Stimulated activated naive B cell treated with anti-CD40 and anti-IgM and Interleukin-4, amounts not matched to agents 10 μg/mL and 1 μg/mL and 100 μg/mL, for 72 hours (primary cell): ENCODE data around the gene RPL10.
"Not testable (repeated sequence)": the region's sequence is repeated elsewhere in the genome, so short reads cannot be mapped to it uniquely, and the experiment has no call there.

ENCODE experiments used
- ATAC-seq, 2 donors: fragments of 150-1000 bp; cut with Tn5 transposase; replicated peaks; 2 replicates each; pipeline ENCODE4 v1.10.0; 2021; ENCODE audit warnings: moderate library complexity in 1 of 2
- DNase-seq: peaks from one replicate; pipeline ENCODE4 v3.0.0; 2021
- H3K27ac Mint-ChIP-seq: one replicate; pipeline ENCODE4 v1.8.0; 2022; ENCODE audit warnings: mild to moderate bottlenecking, mixed read lengths
- H3K27me3 Mint-ChIP-seq, 2 donors: one replicate each; pipeline ENCODE4 v1.8.0; 2022; ENCODE audit warnings: mixed read lengths in 2 of 2
- H3K36me3 Mint-ChIP-seq, 2 donors: one replicate each; pipeline ENCODE4 v1.8.0; 2022; ENCODE audit warnings: mixed read lengths in 2 of 2, mild to moderate bottlenecking in 1 of 2
- H3K4me1 Mint-ChIP-seq, 2 donors: one replicate each; pipeline ENCODE4 v1.8.0; 2022; ENCODE audit warnings: mixed read lengths in 2 of 2, mild to moderate bottlenecking in 1 of 2
- H3K4me3 Mint-ChIP-seq, 2 donors: one replicate each; pipeline ENCODE4 v1.8.0; 2022; ENCODE audit warnings: mild to moderate bottlenecking in 2 of 2, mixed read lengths in 2 of 2, moderate library complexity in 1 of 2
- H3K9me3 Mint-ChIP-seq, 2 donors: one replicate each; pipeline ENCODE4 v1.8.0; 2022; ENCODE audit warnings: mixed read lengths in 2 of 2, mild to moderate bottlenecking in 1 of 2

Gene RPL10

DNA sequence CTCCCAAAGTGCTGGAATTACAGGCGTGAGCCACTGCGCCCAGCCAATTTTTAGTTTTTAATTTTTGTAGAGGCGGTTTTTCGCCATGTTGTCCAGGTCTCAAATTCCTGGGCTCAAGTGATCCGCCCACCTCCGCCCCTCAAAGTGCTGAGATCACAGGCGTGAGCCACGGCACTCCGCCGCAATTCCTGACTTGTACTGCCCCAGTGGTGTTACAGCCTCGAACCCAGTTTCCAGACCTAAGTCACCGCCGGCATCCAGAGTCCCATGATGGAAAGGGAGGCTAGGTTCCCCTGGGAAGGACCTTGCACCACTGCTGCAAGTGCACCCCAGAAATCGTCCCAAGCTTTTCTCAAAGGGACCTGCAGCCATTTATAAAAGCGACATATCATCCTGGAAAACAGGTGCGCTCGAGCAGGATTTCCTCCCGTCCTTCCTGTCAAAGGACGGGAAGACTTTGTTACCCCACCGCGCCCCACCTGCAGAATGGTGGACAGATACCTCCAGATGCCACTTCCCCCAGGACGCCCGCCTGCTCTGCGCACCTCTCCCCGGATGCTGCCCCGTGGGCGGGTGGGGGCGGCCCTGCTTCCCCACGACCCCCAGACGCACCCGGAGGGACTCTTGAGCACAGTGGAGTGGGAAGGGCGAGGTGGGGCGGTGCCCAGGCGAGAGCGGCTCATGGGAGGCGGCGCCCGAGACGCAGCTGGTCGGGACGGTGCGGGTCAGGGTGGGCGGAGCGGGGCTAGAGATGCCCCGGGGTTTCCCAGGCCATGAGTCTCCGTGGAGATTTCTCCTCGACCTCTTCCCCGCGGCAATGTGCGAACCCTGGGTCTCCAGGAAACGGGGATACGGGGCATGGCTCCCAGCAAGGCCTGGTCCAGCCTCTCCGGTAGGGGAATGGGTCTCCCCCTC is 947 bp upstream of the RPL10 start:
- Mint-ChIP-seq H3K36me3 (peaks cover 28 to 33% of the 10 kb centered on the region in 2 donors), H3K27me3 (no peaks in the 10 kb centered on the region), H3K4me1 (peaks cover 11 to 16% of the 10 kb centered on the region in 2 donors), H3K27ac (peak overlapping the region; percentile 98), H3K9me3 (no peaks in the 10 kb centered on the region), H3K4me3 (peak overlapping the region; percentile 93 to 95)
- DNase-seq (peak; percentile 70), ATAC-seq (peak; percentile 71 to 76)

DNA sequence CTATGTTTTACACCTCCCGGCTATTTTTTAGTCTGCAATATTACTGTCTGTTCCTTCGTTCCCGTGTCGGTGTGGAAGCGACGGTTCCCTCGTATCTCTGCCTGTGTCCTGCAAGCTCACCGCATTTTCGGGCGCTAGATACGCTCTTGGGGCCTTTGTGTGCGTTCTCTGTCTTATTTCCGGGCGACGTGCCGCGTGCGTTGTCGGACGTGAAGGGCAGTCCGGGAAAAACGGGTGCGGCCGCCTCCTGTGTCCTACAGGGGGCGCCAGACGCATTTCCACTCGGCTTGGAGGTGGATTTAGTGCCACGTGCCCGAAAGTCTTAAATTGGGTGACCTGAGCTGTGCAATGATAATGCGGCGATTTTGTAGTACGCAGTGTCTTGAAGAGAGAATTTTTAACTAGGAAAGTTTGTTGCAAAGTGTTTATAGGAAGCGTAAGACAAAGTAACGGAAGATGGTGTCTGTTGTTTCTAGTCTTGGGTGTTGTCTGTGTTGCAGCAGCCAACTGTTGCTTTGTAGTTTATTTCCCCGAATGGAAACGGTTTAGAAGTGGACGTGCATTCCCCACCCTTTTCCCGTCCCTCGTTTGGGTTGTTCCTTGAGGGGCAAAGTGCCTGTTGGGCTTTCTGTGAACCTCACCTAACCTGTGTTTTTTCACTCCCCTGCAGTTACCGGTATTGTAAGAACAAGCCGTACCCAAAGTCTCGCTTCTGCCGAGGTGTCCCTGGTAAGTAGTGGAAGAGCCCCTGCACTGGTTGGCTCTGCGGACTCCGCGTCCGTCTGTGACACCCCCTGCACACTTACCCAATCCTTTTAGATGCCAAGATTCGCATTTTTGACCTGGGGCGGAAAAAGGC is 720 bp downstream of the RPL10 start:
- H3K36me3 Mint-ChIP-seq = peaks cover 36 to 37% of the 10 kb centered on the region in 2 donors
- ATAC-seq (peak; percentile 20 to 48), DNase-seq (peak; percentile 75)
- peak overlapping the region; percentile 98 for H3K27ac Mint-ChIP-seq
- H3K4me3 Mint-ChIP-seq = peak overlapping the region; percentile 93 to 95
- peaks cover 11 to 19% of the 10 kb centered on the region in 2 donors for H3K4me1 Mint-ChIP-seq
- no peaks in the 10 kb centered on the region for H3K27me3 Mint-ChIP-seq
- no peaks in the 10 kb centered on the region for H3K9me3 Mint-ChIP-seq

DNA sequence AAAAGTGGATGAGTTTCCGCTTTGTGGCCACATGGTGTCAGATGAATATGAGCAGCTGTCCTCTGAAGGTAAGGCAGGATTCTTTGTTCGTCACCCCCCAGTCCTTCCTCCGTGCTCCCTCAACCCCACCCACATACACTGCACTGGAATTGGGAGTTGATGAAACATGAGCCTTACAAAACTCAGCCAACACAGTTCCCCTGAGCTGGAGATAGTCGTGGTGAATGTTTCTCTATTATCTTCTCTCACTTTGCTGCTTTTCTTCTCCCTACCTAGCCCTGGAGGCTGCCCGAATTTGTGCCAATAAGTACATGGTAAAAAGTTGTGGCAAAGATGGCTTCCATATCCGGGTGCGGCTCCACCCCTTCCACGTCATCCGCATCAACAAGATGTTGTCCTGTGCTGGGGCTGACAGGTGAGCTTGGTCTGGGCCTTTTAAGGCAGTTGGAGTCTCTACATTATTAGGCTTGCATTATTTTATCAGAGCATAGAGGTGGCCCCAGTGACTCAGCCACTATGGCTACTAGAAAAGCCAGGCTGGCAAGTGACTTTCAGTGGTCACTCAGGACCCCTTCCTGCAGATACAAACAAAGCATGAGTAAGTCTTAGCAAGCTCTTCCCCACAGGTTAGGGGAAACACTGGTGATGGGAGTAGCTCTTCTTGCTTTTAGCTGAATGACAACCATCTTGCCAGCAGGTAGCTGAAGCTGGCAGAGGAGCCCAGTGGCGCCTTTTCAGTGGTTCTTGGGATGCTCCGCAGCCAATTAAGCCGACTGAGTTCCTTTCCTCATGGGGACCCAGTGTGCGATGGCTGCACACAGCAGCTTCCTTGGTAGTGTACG is 1.6 kb downstream of the RPL10 start:
- DNase-seq (no peak), ATAC-seq (no peak)
- Mint-ChIP-seq H3K27ac (peak overlapping the region; percentile 98), H3K9me3 (no peaks in the 10 kb centered on the region), H3K36me3 (peaks cover 36 to 38% of the 10 kb centered on the region in 2 donors), H3K27me3 (no peaks in the 10 kb centered on the region), H3K4me3 (peak overlapping the region; percentile 93 to 95), H3K4me1 (peaks cover 16 to 22% of the 10 kb centered on the region in 2 donors)

DNA sequence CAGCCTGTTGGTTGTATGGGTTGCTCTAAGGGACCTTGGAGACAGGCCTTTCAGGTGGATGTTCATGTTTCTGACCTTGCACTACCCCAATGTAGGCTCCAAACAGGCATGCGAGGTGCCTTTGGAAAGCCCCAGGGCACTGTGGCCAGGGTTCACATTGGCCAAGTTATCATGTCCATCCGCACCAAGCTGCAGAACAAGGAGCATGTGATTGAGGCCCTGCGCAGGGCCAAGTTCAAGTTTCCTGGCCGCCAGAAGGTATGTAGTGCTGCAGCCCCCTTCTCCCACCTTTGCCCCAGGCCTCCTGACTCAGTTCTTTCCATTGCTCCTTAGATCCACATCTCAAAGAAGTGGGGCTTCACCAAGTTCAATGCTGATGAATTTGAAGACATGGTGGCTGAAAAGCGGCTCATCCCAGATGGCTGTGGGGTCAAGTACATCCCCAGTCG is 2.2 kb downstream of the RPL10 start:
- peaks cover 23 to 24% of the 10 kb centered on the region in 2 donors for H3K4me1 Mint-ChIP-seq
- not testable (repeated sequence) for DNase-seq, ATAC-seq, H3K27me3 Mint-ChIP-seq, H3K9me3 Mint-ChIP-seq
- H3K36me3 Mint-ChIP-seq = peaks cover 36 to 38% of the 10 kb centered on the region in 2 donors
- H3K27ac Mint-ChIP-seq = peak overlapping the region; percentile 98
- peak overlapping the region; percentile 93 to 95 for H3K4me3 Mint-ChIP-seq

DNA sequence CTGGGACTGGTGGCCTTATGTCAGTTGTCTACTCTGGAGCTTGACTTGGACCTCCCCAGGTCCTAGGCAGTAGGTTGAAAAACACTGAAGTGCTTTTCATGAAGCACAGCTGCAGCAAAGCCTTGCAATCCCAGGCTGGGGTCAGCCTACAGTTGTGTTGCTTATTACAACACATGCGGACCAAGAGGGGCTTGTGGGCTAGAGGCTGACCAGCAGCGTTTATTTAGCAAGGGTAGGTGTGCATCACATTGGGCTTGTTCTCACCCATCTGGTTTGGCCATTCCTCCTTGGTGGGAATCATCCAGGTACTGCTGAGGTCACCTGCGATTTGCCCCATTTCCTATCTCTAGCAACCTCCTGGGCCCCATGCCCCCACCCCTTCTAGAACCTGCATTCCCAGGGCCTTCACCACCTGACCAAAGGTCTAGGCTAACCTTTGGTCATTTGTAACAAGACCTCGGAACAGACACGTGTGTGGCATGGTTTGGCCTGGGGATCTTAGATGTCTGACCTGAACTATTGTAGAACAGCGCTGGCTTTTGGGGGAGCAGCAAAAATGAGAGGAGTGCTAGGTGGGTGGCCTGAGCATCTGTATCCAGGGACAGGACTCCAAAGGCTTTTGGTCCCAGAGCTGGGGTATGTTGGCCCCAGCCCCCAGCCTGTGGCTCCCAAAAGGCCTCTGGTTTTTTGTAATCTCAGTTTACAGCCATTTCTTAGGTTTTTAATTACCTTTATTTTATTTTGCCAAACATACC is 3.0 kb downstream of the RPL10 start:
- peaks cover 24% of the 10 kb centered on the region in 2 donors for H3K4me1 Mint-ChIP-seq
- no peaks in the 10 kb centered on the region for H3K9me3 Mint-ChIP-seq
- H3K27me3 Mint-ChIP-seq = no peaks in the 10 kb centered on the region
- peaks cover 36 to 38% of the 10 kb centered on the region in 2 donors for H3K36me3 Mint-ChIP-seq
- ATAC-seq (peak in 1 of 2 donors; percentile 2), DNase-seq (no peak)
- peak overlapping the region; percentile 39 to 58 for H3K4me3 Mint-ChIP-seq
- H3K27ac Mint-ChIP-seq = peak overlapping the region; percentile 98

DNA sequence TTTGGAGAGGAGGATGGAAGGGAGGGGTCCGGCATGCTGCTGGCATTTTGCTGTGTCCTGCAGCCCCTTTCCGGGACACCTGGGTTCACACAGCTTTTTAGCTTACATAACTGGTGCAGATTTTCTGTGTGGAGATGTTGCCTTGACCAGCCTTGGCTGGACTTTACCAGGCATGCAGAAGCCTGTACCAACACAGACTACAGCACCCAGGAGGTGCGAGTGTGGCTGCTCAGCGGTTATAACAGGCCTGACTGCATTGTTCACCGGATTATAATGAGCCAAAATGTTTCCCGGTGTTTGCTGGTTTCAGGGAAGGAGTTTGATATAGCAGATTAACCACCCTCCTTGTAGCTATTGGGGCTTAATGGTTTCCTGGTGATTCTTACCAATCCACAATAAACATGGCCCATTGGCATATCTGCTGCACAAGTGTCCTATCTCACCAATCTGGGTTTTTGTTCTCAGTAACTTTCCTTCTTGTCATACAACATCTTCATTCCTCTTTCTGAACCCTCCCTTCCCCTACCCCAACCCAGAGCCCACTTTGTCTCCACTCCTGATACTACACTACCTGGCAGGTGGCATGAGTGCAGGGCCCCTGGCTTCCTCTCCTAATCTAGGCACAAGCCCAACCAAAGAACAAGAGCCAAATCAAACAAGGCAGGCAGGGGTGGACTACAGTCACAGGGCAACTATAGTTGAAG is 3.9 kb downstream of the RPL10 start:
- ATAC-seq (no peak), DNase-seq (no peak)
- peaks cover 36 to 40% of the 10 kb centered on the region in 2 donors for H3K36me3 Mint-ChIP-seq
- H3K9me3 Mint-ChIP-seq = no peaks in the 10 kb centered on the region
- no peaks in the 10 kb centered on the region for H3K27me3 Mint-ChIP-seq
- peaks cover 21 to 23% of the 10 kb centered on the region in 2 donors for H3K4me1 Mint-ChIP-seq
- peak overlapping the region in 1 of 2 donors; percentile 3 for H3K4me3 Mint-ChIP-seq
- H3K27ac Mint-ChIP-seq = peak overlapping the region; percentile 98

DNA sequence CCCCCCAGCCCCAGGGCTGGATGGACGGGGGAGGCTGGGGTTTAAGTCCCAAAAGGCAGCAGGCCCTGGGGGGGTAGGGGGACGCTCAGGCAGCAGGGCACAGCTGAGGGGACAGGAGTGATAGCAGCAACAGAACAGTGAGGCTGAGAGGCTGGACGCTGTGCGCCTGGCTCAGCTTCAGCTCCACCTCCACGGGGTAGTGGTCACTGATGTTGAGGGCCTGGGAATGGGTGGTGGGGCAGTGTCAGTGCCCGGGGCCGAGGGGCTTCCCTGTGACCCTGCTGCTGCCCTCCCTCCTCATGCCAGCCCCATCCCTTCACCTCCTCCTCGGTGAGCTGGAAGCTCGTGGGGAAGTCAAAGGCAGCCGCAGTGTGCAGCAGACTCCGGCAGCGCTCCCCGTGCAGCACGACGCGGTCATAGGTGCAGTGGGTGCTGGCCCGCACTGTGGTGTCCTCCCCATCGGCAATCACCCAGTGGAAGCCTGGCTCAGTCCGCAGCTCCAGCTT is 4.5 kb downstream of the RPL10 start:
- Mint-ChIP-seq H3K4me1 (peaks cover 19 to 23% of the 10 kb centered on the region in 2 donors), H3K36me3 (peaks cover 36 to 40% of the 10 kb centered on the region in 2 donors), H3K4me3 (peak overlapping the region in 1 of 2 donors; percentile 3), H3K9me3 (no peaks in the 10 kb centered on the region), H3K27me3 (no peaks in the 10 kb centered on the region), H3K27ac (peak overlapping the region; percentile 70)
- ATAC-seq (no peak), DNase-seq (no peak)

DNA sequence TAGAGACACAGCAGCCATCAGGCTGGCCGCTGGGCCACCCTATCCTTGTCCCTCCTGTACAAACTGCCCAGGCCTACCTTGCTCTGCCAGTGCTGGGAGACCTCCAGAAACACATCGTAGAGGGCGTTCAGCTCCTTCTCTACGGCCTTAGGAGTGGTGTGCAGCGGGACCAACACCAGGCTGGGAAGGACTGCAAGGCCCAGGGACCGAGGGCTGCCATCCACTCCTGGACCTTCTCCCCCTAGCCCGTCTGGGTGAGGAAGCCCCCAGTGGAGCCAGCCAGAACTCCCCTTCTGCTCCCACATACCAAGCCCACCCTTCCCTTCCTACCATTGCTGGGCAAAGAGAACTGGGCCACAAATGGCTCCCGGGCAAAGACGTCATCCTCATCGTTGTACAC is 5.0 kb downstream of the RPL10 start:
- Mint-ChIP-seq H3K4me3 (no peak overlapping the region), H3K9me3 (no peaks in the 10 kb centered on the region), H3K27ac (peak overlapping the region; percentile 60), H3K4me1 (peaks cover 20 to 21% of the 10 kb centered on the region in 2 donors), H3K27me3 (no peaks in the 10 kb centered on the region), H3K36me3 (peaks cover 31 to 36% of the 10 kb centered on the region in 2 donors)
- ATAC-seq (no peak), DNase-seq (no peak)

DNA sequence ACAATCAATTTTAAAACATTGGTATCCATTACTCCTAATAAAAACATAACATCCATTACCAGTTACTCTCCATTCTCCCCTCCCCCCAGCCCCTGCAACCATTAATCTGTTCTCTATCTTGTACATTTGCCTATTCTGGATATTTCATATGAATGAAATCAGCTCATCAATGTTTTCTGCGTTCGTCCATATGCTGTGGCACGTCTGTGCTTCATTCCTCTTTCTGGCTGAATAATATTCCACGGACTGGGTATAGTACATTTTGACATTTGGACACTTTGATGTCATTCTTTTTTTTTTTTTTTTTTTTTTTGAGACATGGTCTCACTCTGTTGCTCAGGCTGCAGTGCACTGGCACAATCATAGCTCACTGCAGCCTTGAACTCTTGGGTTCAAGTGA is 5.7 kb downstream of the RPL10 start:
- no peak overlapping the region for H3K27ac Mint-ChIP-seq
- H3K4me1 Mint-ChIP-seq = peaks cover 23 to 24% of the 10 kb centered on the region in 2 donors
- H3K4me3 Mint-ChIP-seq = no peak overlapping the region
- DNase-seq (no peak), ATAC-seq (no peak)
- H3K9me3 Mint-ChIP-seq = no peaks in the 10 kb centered on the region
- H3K36me3 Mint-ChIP-seq = peaks cover 27 to 35% of the 10 kb centered on the region in 2 donors
- no peaks in the 10 kb centered on the region for H3K27me3 Mint-ChIP-seq

DNA sequence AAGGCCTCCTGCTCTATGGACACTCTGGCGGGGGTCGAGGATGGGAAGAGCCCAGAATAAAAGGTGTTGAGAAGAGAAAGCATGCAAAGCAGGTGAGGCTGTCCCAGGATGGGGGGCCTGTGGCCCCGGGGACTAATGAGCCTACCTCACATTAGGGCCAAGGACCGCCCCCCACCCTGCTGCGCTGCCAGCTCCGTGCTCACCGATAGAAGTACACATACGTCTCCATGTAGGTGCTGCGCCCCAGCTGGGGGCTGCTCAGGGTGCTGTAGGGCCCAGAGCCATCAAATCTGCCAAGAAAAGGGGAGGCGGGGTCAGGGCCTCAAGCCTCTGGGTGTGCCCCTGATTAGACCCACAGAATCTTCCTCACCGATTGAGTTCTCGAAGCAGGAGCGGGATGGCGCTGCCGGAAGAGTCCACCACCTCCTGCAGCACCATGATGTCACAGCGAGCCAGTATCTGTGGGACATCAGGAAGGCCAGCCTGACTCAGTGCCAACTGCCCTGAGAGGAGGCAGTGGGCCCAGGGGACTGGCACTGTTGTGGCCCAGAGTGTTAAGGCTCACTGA is 6.5 kb downstream of the RPL10 start:
- H3K36me3 Mint-ChIP-seq = peaks cover 19 to 30% of the 10 kb centered on the region in 2 donors
- ATAC-seq (no peak), DNase-seq (no peak)
- no peak overlapping the region for H3K4me3 Mint-ChIP-seq
- H3K4me1 Mint-ChIP-seq = peaks cover 24 to 31% of the 10 kb centered on the region in 2 donors
- no peaks in the 10 kb centered on the region for H3K9me3 Mint-ChIP-seq
- no peak overlapping the region for H3K27ac Mint-ChIP-seq
- H3K27me3 Mint-ChIP-seq = no peaks in the 10 kb centered on the region

DNA sequence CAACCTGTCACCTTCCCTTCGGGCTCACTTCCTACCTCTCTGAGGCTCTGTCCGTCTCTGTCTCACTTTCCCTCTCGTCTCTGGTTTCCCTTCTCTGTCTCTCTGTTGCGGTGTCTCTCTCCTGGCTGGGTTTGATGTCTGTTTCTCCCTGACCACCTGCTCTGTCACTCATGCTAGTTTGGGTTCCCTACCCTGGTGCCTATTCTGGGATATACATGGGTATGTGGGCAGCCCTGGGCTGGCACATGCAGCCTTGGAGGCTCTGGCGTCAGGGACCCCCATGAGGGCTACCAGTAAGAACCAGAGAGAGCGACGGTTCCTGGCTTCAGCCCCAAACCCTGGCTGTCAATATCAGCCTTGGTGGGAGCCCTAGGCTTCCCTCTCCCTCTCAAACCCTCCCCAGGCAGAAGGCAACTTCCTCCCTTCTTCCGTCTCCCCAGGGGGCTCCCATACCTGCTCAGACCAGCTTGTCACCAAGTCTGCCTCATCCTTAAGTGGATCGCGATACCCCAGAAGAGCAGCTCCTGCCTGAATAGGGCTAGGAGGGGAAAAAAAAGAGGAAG is 10.6 kb downstream of the RPL10 start:
- Mint-ChIP-seq H3K4me1 (peaks cover 23 to 42% of the 10 kb centered on the region in 2 donors), H3K9me3 (no peaks in the 10 kb centered on the region), H3K36me3 (peaks cover 3 to 23% of the 10 kb centered on the region in 2 donors), H3K27ac (peak overlapping the region; percentile 53), H3K27me3 (no peaks in the 10 kb centered on the region), H3K4me3 (peak overlapping the region; percentile 67 to 83)
- ATAC-seq (peak; percentile 2 to 4), DNase-seq (no peak)
